T1000 (cell line): ENCODE data around the gene ZNF205.
A peak's percentile ranks its signal among the peaks of the same experiment; 100 is the strongest.

Experiments used
- DNase-seq: peaks from one replicate; lab custom pipeline; 2025; ENCODE audit warnings: mixed read lengths; lab: John Stamatoyannopoulos, UW

Gene ZNF205

GRCh38 chr16:3101841-3102470 lies 10.4 kb upstream of the ZNF205 start:
- DNase-seq, result no peak

GRCh38 chr16:3106205-3106928 lies 6.0 kb upstream of the ZNF205 start:
- peak; percentile 91 for DNase-seq

GRCh38 chr16:3112881-3113574 lies 642 bp downstream of the ZNF205 start:
- no peak for DNase-seq

- DNase-seq, result no peak
Measured at GRCh38 chr16:3113765-3114479, 1.5 kb downstream of the ZNF205 start.

GRCh38 chr16:3115003-3115402 lies 2.6 kb downstream of the ZNF205 start:
- DNase-seq, result no peak

GRCh38 chr16:3115561-3115960 lies 3.2 kb downstream of the ZNF205 start:
- DNase-seq, result no peak

GRCh38 chr16:3118204-3118790 lies 5.9 kb downstream of the ZNF205 start:
- no peak for DNase-seq

- no peak for DNase-seq
Measured at GRCh38 chr16:3118846-3119245, 6.5 kb downstream of the ZNF205 start.

GRCh38 chr16:3119286-3119685 lies 6.9 kb downstream of the ZNF205 start:
- DNase-seq, result no peak

- no peak for DNase-seq
Measured at GRCh38 chr16:3119701-3120408, 7.5 kb downstream of the ZNF205 start.

- no peak for DNase-seq
Measured at GRCh38 chr16:3120435-3120834, 8.0 kb downstream of the ZNF205 start.

GRCh38 chr16:3121851-3122467 lies 9.6 kb downstream of the ZNF205 start:
- DNase-seq, result no peak

GRCh38 chr16:3122926-3123570 lies 10.7 kb downstream of the ZNF205 start:
- DNase-seq, result no peak

- peak; percentile 93 for DNase-seq
Measured at GRCh38 chr16:3123986-3124886, 11.8 kb downstream of the ZNF205 start.

GRCh38 chr16:3127745-3128144 lies 15.4 kb downstream of the ZNF205 start:
- no peak for DNase-seq

- DNase-seq, result peak; percentile 62
Measured at GRCh38 chr16:3129137-3130131, 17.0 kb downstream of the ZNF205 start.

- DNase-seq, result peak; percentile 10
Measured at GRCh38 chr16:3131755-3132377, 19.5 kb downstream of the ZNF205 start.

- DNase-seq, result no peak
Measured at GRCh38 chr16:3133844-3134243, 21.5 kb downstream of the ZNF205 start.
